Spleen (tissue), 11 donors: ENCODE data around the gene MEAK7. TPM values are rescaled to one million over a fixed set of nuclear protein-coding genes. Genes with fewer than 3 reads are reported as not detected.

ENCODE experiments used
- DNase-seq: peaks from one replicate; pipeline ENCODE4 v3.0.0-alpha.2; 2020
- H3K27ac ChIP-seq, 8 donors: fragments of 200-600 bp; sonication (generic) in 7 of 8; 1 replicate in 4 of 8; 2 replicates in 4 of 8; pipeline versions ENCODE4 v1.5.0 to v1.8.0; 2016 to 2021; ENCODE audit warnings: inconsistent platforms in 4 of 8, mild to moderate bottlenecking in 4 of 8, moderate library complexity in 1 of 8
- H3K27me3 ChIP-seq, 7 donors: fragments of 200-600 bp; sonication (generic) in 6 of 7; replicated peaks in 1 of 7; 1 replicate in 4 of 7; 2 replicates in 3 of 7; pipeline versions ENCODE4 v1.5.0 to v1.8.0; 2016 to 2021; ENCODE audit warnings: inconsistent platforms in 3 of 7, mild to moderate bottlenecking in 1 of 7
- H3K36me3 ChIP-seq, 6 donors: fragments of 200-600 bp; sonication (generic) in 5 of 6; 1 replicate in 4 of 6; 2 replicates in 2 of 6; pipeline versions ENCODE4 v1.5.0 to v1.8.0; 2016 to 2021; ENCODE audit warnings: inconsistent platforms in 2 of 6
- H3K4me1 ChIP-seq, 6 donors: fragments of 200-600 bp; sonication (generic) in 5 of 6; 1 replicate in 3 of 6; 2 replicates in 3 of 6; pipeline versions ENCODE4 v1.5.0 to v1.8.0; 2016 to 2021; ENCODE audit warnings: inconsistent platforms in 3 of 6
- H3K4me3 ChIP-seq, 8 donors: fragments of 200-600 bp; sonication (generic) in 7 of 8; 1 replicate in 4 of 8; 2 replicates in 4 of 8; pipeline versions ENCODE4 v1.5.0 to v1.8.0; 2016 to 2021; ENCODE audit warnings: inconsistent platforms in 4 of 8, mild to moderate bottlenecking in 4 of 8, moderate library complexity in 2 of 8
- H3K9me3 ChIP-seq, 8 donors: fragments of 200-600 bp; sonication (generic) in 7 of 8; 1 replicate in 4 of 8; 2 replicates in 4 of 8; pipeline versions ENCODE4 v1.5.0 to v1.8.0; 2016 to 2021; ENCODE audit warnings: inconsistent platforms in 4 of 8
- CTCF ChIP-seq, 11 experiments: fragments of 200-600 bp in 7 of 11; fragments of 450-650 bp in 4 of 11; sonication (generic) in 4 of 11; IDR thresholded peaks in 8 of 11; conservative IDR thresholded peaks in 3 of 11; 1 replicate in 7 of 11; 2 replicates in 4 of 11; pipeline versions ENCODE4 v1.4.0 to v1.8.0; 2016 to 2021; ENCODE audit warnings: antibody characterized with exemption in 11 of 11, inconsistent platforms in 4 of 11, mild to moderate bottlenecking in 1 of 11
- POLR2A ChIP-seq, 3 donors: fragments of 450-650 bp; IDR thresholded peaks; one replicate each; pipeline ENCODE4 v1.5.1; 2017; ENCODE audit warnings: antibody characterized with exemption in 3 of 3, mild to moderate bottlenecking in 1 of 3
- POLR2AphosphoS5 ChIP-seq, 3 donors: sonication (generic); formaldehyde crosslinking; IDR thresholded peaks; one replicate each; pipeline ENCODE4 v1.5.1; 2017; ENCODE audit warnings: antibody characterized with exemption in 3 of 3
- WGBS, 5 donors: extraction: QIAGEN DNeasy Blood & Tissue Kit in 3 of 5; methylation state at CpG; one replicate each; pipeline versions ENCODE4 v1.1.5 to v1.1.7; 2013 to 2018; 5-methylcytosine and 5-hydroxymethylcytosine counted together
- intact Hi-C: fragments of 100-400 bp; cut with DNase I; formaldehyde crosslinking; loops from one replicate; pipeline ENCODE4 v1.15.0; 2023; ENCODE audit warnings: low total_unique reads
- polyA plus RNA-seq, 3 donors: library from polyadenylated mRNA; stranded (reverse); fragments of 200-250 nt; gene quantifications; one replicate each; pipeline ENCODE4 v1.2.1, GENCODE V29; 2013
- total RNA-seq, 7 donors: library from RNA; depleted of rRNA in 3 of 7; stranded (reverse); fragments of >200 nt in 3 of 7; fragmentation: NEBNext Ultra II Directional in 4 of 7; extraction: Animal tissue kit (Norgen Biotek cat#: 25700) in 4 of 7; gene quantifications; one replicate each; pipeline versions ENCODE4 v1.1.0 to v1.2.1, GENCODE V29; 2016 to 2021
- donor health status: healthy with polysubstance abuse.
- donor health status: DM: no; HTN: no; CAD: no; lungs with moderate emphysema.
- donor health status: DM: no; HTN: no; CAD: no.
- donor health status: Bipolar disorder and iron deficiency.
- donor health status: healthy.
- donor health status: DM: no; HTN: no; CAD: no.
- donor health status: DM: yes; HTN: yes; CAD: no.

MEAK7 gene
- total and polyA plus RNA-seq, 10 donors = 1.5 to 14.9 (median 10.2) TPM

- Histone ChIP-seq H3K9me3 (no peaks in the 10 kb centered on the region), H3K27me3 (peaks cover 0 to 5% (median 0%) of the 10 kb centered on the region in 7 donors), H3K4me3 (no peak overlapping the region), H3K36me3 (peaks cover 0 to 16% (median 0%) of the 10 kb centered on the region in 6 donors), H3K27ac (no peak overlapping the region), H3K4me1 (no peaks in the 10 kb centered on the region)
- peak; percentile 19 for DNase-seq
- no peak for TF ChIP-seq POLR2AphosphoS5 (IDR thresholded peaks at IDR 0.05)
- TF ChIP-seq POLR2A (IDR thresholded peaks at IDR 0.05) = no peak
- no peak for TF ChIP-seq CTCF (IDR thresholded peaks at IDR 0.05 in 8 of 11, conservative IDR thresholded peaks at IDR 0.05 in 3 of 11)
- WGBS, 5 donors = 85 to 96% (median 94%) methylated on average over 9 of the region's 9 CpGs
- intact Hi-C loops = no loop called here
These were observed 49.4 kb downstream of the MEAK7 start for GRCh38 chr16:84455031-84455430.

Other genes starting within 250 kb of the MEAK7 start
- gene WFDC1, start 209.8 kb downstream of the MEAK7 start, total RNA-seq = 1 to 10 TPM; 1.6 to 6.6 (median 2.3) TPM
- gene WFDC1, start 209.8 kb downstream of the MEAK7 start, polyA plus RNA-seq = 1 to 10 TPM; 1.8 to 2.2 (median 2.1) TPM
- 1 to 10 TPM in 5 of 7 donors, under 1 TPM in 2; 0.60 to 8.1 (median 1.9) TPM for gene ATP2C2, start 136.1 kb downstream of the MEAK7 start, total RNA-seq
- under 1 TPM; 0.09 to 0.35 (median 0.11) TPM for gene ATP2C2, start 136.1 kb downstream of the MEAK7 start, polyA plus RNA-seq
- gene COTL1, start 113.4 kb upstream of the MEAK7 start, total RNA-seq = 100 to 1,000 TPM; 284 to 655 (median 457) TPM
- 100 to 1,000 TPM; 298 to 449 (median 303) TPM for gene COTL1, start 113.4 kb upstream of the MEAK7 start, polyA plus RNA-seq
- gene KLHL36, start 143.9 kb upstream of the MEAK7 start, total RNA-seq = 10 to 100 TPM; 63.8 to 93.6 (median 73.6) TPM
- gene KLHL36, start 143.9 kb upstream of the MEAK7 start, polyA plus RNA-seq = 10 to 100 TPM; 17.8 to 32.7 (median 24.8) TPM
- 100 to 1,000 TPM in 1 of 7 donors, 10 to 100 TPM in 6; 76.7 to 105 (median 87.7) TPM for gene USP10, start 195.3 kb upstream of the MEAK7 start, total RNA-seq
- gene USP10, start 195.3 kb upstream of the MEAK7 start, polyA plus RNA-seq = 10 to 100 TPM; 28.1 to 36.5 (median 36.3) TPM